Loucy (cell line): Measurements from ENCODE around the gene ARHGAP22.

Experiments
- H2AFZ ChIP-seq: fragments of 200-600 bp; sonication (generic); 2 replicates; pipeline ENCODE4 v1.6.0; 2016; ENCODE audit warnings: antibody characterized with exemption, mild to moderate bottlenecking, low read length, moderate library complexity
- H3F3A ChIP-seq: fragments of 200-600 bp; 2 replicates; pipeline ENCODE4 v1.6.0; 2016; ENCODE audit warnings: antibody characterized with exemption, low read depth, mild to moderate bottlenecking
- H3K27me3 ChIP-seq: fragments of 200-600 bp; sonication (generic); 2 replicates; pipeline ENCODE4 v1.6.1; 2014; ENCODE audit warnings: low read length, mild to moderate bottlenecking; ENCODE audit not compliant: insufficient read depth, poor library complexity, severe bottlenecking
- H3K36me3 ChIP-seq: fragments of 200-600 bp; sonication (generic); 2 replicates; pipeline ENCODE4 v1.6.1; 2016; ENCODE audit warnings: low read length; ENCODE audit not compliant: insufficient read depth
- H3K4me1 ChIP-seq: fragments of 200-600 bp; sonication (generic); 2 replicates; pipeline ENCODE4 v1.5.1; 2014; ENCODE audit warnings: low read length, mild to moderate bottlenecking; ENCODE audit not compliant: insufficient read depth, poor library complexity, severe bottlenecking
- H3K4me2 ChIP-seq: fragments of 200-600 bp; sonication (generic); 2 replicates; pipeline ENCODE4 v1.6.0; 2014; ENCODE audit warnings: antibody characterized with exemption, low read length, low read depth, mild to moderate bottlenecking; ENCODE audit not compliant: poor library complexity, severe bottlenecking
- H3K4me3 ChIP-seq: fragments of 200-600 bp; sonication (generic); 2 replicates; pipeline ENCODE4 v1.5.1; 2014; ENCODE audit warnings: low read length, mild to moderate bottlenecking, mixed read lengths; ENCODE audit not compliant: poor library complexity, severe bottlenecking
- H3K79me2 ChIP-seq: fragments of 200-600 bp; sonication (generic); 2 replicates; pipeline ENCODE4 v1.6.1; 2014; ENCODE audit warnings: low read length; ENCODE audit not compliant: insufficient read depth
- H3K9ac ChIP-seq: fragments of 200-600 bp; sonication (generic); 2 replicates; pipeline ENCODE4 v1.6.0; 2014; ENCODE audit warnings: mild to moderate bottlenecking, low read depth, low read length, moderate library complexity; ENCODE audit not compliant: poor library complexity, severe bottlenecking
- H3K9me2 ChIP-seq: fragments of 200-600 bp; sonication (generic); replicated peaks from 2 replicates; pipeline ENCODE4 v1.6.1; 2016; ENCODE audit warnings: low read depth, low read length, mixed read lengths
- H3K9me3 ChIP-seq: fragments of 200-600 bp; sonication (generic); 2 replicates; pipeline ENCODE4 v1.6.1; 2014; ENCODE audit warnings: mild to moderate bottlenecking, antibody characterized with exemption, low read length, low read depth; ENCODE audit not compliant: insufficient read depth
- H4K20me1 ChIP-seq: fragments of 200-600 bp; sonication (generic); 2 replicates; pipeline ENCODE4 v1.6.0; 2014; ENCODE audit warnings: antibody characterized with exemption, low read length, mild to moderate bottlenecking; ENCODE audit not compliant: insufficient read depth, poor library complexity, severe bottlenecking
- EZH2phosphoT487 ChIP-seq: fragments of 200-600 bp; IDR thresholded peaks from 2 replicates; pipeline ENCODE4 v1.6.1; 2018; ENCODE audit warnings: antibody characterized with exemption, mild to moderate bottlenecking, moderate library complexity, borderline replicate concordance
- TF ChIP-seq, protein P1 (sequence below): fragments of 200-600 bp; sonication (generic); conservative IDR thresholded peaks from 2 replicates; pipeline ENCODE4 v1.5.1; 2014; ENCODE audit warnings: mild to moderate bottlenecking, antibody characterized with exemption, low read length

The ARHGAP22 gene

DNA sequence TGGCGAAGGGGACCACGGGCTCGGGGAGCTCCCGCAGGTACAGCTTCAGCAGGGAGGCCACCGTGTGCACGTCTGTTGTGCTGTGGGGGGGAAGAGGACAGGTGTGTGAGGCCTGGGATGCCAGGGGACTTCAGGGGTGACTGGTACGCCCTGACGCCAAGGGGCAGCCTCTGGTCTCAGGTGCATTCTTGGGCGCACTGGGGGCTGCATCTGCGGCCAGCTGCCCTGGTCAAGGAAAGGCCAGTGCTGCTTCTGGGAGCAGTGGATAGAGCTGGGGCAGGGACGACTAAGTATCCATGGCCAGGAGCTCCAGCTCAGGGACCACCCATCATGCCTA, 149.8 kb downstream of the ARHGAP22 start:
- H3K79me2 ChIP-seq: no peaks in the 10 kb centered on the region
- H4K20me1 ChIP-seq: no peaks in the 10 kb centered on the region
- no peaks in the 10 kb centered on the region for H3K27me3 ChIP-seq
- no peak overlapping the region for H3K9ac ChIP-seq
- peaks cover 17% of the 10 kb centered on the region for H3K4me1 ChIP-seq
- TF ChIP-seq EZH2phosphoT487: no peak
- TF ChIP-seq, protein P1, sequence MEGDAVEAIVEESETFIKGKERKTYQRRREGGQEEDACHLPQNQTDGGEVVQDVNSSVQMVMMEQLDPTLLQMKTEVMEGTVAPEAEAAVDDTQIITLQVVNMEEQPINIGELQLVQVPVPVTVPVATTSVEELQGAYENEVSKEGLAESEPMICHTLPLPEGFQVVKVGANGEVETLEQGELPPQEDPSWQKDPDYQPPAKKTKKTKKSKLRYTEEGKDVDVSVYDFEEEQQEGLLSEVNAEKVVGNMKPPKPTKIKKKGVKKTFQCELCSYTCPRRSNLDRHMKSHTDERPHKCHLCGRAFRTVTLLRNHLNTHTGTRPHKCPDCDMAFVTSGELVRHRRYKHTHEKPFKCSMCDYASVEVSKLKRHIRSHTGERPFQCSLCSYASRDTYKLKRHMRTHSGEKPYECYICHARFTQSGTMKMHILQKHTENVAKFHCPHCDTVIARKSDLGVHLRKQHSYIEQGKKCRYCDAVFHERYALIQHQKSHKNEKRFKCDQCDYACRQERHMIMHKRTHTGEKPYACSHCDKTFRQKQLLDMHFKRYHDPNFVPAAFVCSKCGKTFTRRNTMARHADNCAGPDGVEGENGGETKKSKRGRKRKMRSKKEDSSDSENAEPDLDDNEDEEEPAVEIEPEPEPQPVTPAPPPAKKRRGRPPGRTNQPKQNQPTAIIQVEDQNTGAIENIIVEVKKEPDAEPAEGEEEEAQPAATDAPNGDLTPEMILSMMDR: no peak
- no peak overlapping the region for H3K4me2 ChIP-seq
- no peak overlapping the region for H3K4me3 ChIP-seq
- H3K9me2 ChIP-seq: no peaks in the 10 kb centered on the region
- H3F3A ChIP-seq: no peaks in the 10 kb centered on the region
- no peaks in the 10 kb centered on the region for H3K36me3 ChIP-seq
- no peaks in the 10 kb centered on the region for H3K9me3 ChIP-seq
- no peak overlapping the region for H2AFZ ChIP-seq

- no peaks in the 10 kb centered on the region for H3K36me3 ChIP-seq
- H3K4me1 ChIP-seq: peaks cover 17% of the 10 kb centered on the region
- H3K4me2 ChIP-seq: no peak overlapping the region
- H3K9me2 ChIP-seq: no peaks in the 10 kb centered on the region
- no peaks in the 10 kb centered on the region for H3K27me3 ChIP-seq
- H3F3A ChIP-seq: no peaks in the 10 kb centered on the region
- H3K79me2 ChIP-seq: no peaks in the 10 kb centered on the region
- no peak overlapping the region for H3K4me3 ChIP-seq
- TF ChIP-seq, protein P1: no peak
- no peak for TF ChIP-seq EZH2phosphoT487
- no peaks in the 10 kb centered on the region for H4K20me1 ChIP-seq
- H3K9ac ChIP-seq: no peak overlapping the region
- no peak overlapping the region for H2AFZ ChIP-seq
- no peaks in the 10 kb centered on the region for H3K9me3 ChIP-seq
Measured at GRCh38 chr10:48454302-48455054, 150.4 kb downstream of the ARHGAP22 start.

DNA sequence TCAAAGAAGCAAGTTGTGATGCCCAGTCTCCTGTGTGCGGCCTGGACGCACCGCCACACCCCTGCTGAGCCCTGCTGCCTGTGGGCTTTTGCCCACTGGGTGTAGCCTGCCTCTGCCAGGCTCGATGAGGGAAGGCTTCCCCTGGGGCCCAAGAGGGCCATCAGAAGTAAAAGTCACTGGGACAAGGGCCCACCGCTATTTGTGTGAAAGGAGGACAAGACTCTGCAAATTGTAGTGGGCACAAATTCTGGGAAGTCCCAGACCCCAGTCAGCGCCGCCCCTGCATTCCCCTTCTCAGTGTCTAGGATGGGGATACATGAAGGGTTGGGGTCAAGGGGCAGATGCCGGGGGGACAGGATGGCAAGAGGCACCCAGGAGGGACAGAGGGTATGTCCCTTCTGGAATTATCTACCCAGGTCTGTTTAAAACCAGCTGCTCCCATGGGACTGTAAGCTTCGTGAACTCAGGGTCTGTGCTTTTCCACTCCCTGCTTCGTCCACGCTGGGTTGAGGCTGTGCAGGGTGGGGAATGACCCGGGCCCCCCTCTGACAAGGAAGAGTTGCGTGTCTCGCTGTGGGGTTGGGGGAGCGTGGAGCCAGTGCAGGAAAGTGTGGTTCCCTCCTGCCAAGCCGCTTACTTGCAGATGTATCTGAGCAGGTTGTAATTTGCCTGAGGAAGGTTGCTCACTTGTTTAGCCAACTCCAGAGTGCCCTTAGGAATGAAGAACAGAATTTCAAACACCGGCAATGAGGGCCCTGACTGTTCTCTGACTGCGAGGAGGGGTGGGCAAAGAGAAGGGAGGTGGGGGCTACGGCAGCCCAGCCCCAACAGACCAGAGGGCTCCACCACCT, 151.2 kb downstream of the ARHGAP22 start:
- Histone ChIP-seq H3F3A (no peaks in the 10 kb centered on the region), H3K9me2 (no peaks in the 10 kb centered on the region), H3K9ac (no peak overlapping the region), H3K4me1 (peaks cover 17% of the 10 kb centered on the region), H3K4me3 (no peak overlapping the region), H3K79me2 (no peaks in the 10 kb centered on the region), H3K36me3 (no peaks in the 10 kb centered on the region), H3K9me3 (no peaks in the 10 kb centered on the region), H3K27me3 (no peaks in the 10 kb centered on the region), H3K4me2 (no peak overlapping the region), H2AFZ (no peak overlapping the region), H4K20me1 (no peaks in the 10 kb centered on the region)
- TF ChIP-seq, protein P1: no peak
- no peak for TF ChIP-seq EZH2phosphoT487
